PC-3 (cell line): ENCODE data around the gene TARM1. TPM values are rescaled to one million over a fixed set of nuclear protein-coding genes. Genes with fewer than 3 reads are reported as not detected.

ENCODE experiments used
- ATAC-seq: fragments of 200-7000 bp; cut with Tn5 transposase; 2 replicates; pipeline ENCODE4 v1.9.1; 2020; ENCODE audit warnings: mild to moderate bottlenecking, moderate library complexity
- Bru-seq: library from RNA; stranded (reverse); fragments of 400-500 nt; gene quantifications from one replicate; lab custom pipeline; 2021; lab: Mats Ljungman, UMichigan
- BruChase-seq, 2 experiments: library from RNA; stranded (reverse); fragments of 400-500 nt; gene quantifications; one replicate each; lab custom pipeline; 2021; lab: Mats Ljungman, UMichigan
- BruUV-seq: library from RNA; stranded (reverse); fragments of 400-500 nt; replicated peaks from 2 replicates; lab custom pipeline; 2021; lab: Mats Ljungman, UMichigan
- CTCF ChIA-PET: fragments of 300-600 bp; sonication (Branson Sonifier 250); formaldehyde crosslinking; loops from one replicate; lab custom pipeline; 2022; ENCODE audit warnings: antibody characterized with exemption; lab: Charles Lee
- POLR2A ChIA-PET: fragments of 300-600 bp; sonication (Branson Sonifier 250); formaldehyde crosslinking; loops from one replicate; lab custom pipeline; 2022; ENCODE audit warnings: antibody characterized with exemption; ENCODE audit not compliant: unreplicated experiment; lab: Charles Lee
- DNase-seq: peaks from one replicate; pipeline ENCODE4 v3.0.0-alpha.2; 2015
- H2AFZ ChIP-seq: fragments of 300-600 bp; sonication (generic); 2 replicates; pipeline ENCODE4 v1.6.0; 2016; ENCODE audit warnings: antibody characterized with exemption, low read length
- H3F3A ChIP-seq: fragments of 300-600 bp; sonication (generic); one replicate; pipeline ENCODE4 v1.6.0; 2017; ENCODE audit warnings: antibody characterized with exemption, low read length, control low read depth, mild to moderate bottlenecking; ENCODE audit not compliant: unreplicated experiment
- H3K27ac ChIP-seq: fragments of 300-600 bp; sonication (generic); 2 replicates; pipeline ENCODE4 v1.5.1; 2016; ENCODE audit warnings: mild to moderate bottlenecking, low read length
- H3K27me3 ChIP-seq: fragments of 300-600 bp; sonication (generic); 2 replicates; pipeline ENCODE4 v1.6.1; 2016; ENCODE audit warnings: low read length, mixed read lengths
- H3K36me3 ChIP-seq: fragments of 300-600 bp; sonication (generic); 2 replicates; pipeline ENCODE4 v1.6.1; 2016; ENCODE audit warnings: low read depth, mixed run types, low read length, mixed read lengths
- H3K4me1 ChIP-seq: fragments of 300-600 bp; sonication (generic); 2 replicates; pipeline ENCODE4 v1.5.1; 2016; ENCODE audit warnings: low read length; ENCODE audit not compliant: insufficient read depth
- H3K4me2 ChIP-seq: fragments of 300-600 bp; sonication (generic); 2 replicates; pipeline ENCODE4 v1.6.0; 2016; ENCODE audit warnings: low read length
- H3K4me3 ChIP-seq: fragments of 300-600 bp; sonication (generic); 2 replicates; pipeline ENCODE4 v1.5.1; 2016; ENCODE audit warnings: mild to moderate bottlenecking, low read length, mixed read lengths
- H3K79me2 ChIP-seq: fragments of 300-600 bp; sonication (generic); 2 replicates; pipeline ENCODE4 v1.6.1; 2017; ENCODE audit warnings: low read length, mixed read lengths
- H3K9ac ChIP-seq: fragments of 300-600 bp; sonication (generic); 2 replicates; pipeline ENCODE4 v1.6.0; 2016; ENCODE audit warnings: mild to moderate bottlenecking, low read length
- H3K9me2 ChIP-seq: fragments of 300-600 bp; sonication (generic); replicated peaks from 2 replicates; pipeline ENCODE4 v1.6.1; 2016; ENCODE audit warnings: mixed run types, low read length, mixed read lengths
- H3K9me3 ChIP-seq: fragments of 300-600 bp; sonication (generic); 2 replicates; pipeline ENCODE4 v1.6.1; 2016; ENCODE audit warnings: low read length, mixed read lengths
- H4K20me1 ChIP-seq: fragments of 300-600 bp; sonication (generic); 2 replicates; pipeline ENCODE4 v1.6.1; 2016; ENCODE audit warnings: low read length, mixed read lengths
- EZH2 ChIP-seq: fragments of 300-600 bp; sonication (generic); IDR thresholded peaks from one replicate; pipeline ENCODE4 v1.6.1; 2017; ENCODE audit warnings: antibody characterized with exemption, mild to moderate bottlenecking, low read length; ENCODE audit not compliant: unreplicated experiment
- EZH2phosphoT487 ChIP-seq: fragments of 300-600 bp; sonication (generic); IDR thresholded peaks from 2 replicates; pipeline ENCODE4 v1.6.1; 2018; ENCODE audit warnings: mild to moderate bottlenecking, antibody characterized with exemption, low read length, borderline replicate concordance
- intact Hi-C: fragments of 100-400 bp; cut with micrococcal nuclease; formaldehyde crosslinking; loops from 2 replicates; pipeline ENCODE4 v1.9.0; 2023
- long read RNA-seq: library from polyadenylated mRNA; unstranded; transcript quantifications from one replicate; pipeline ENCODE4 v2.0.0, GENCODE V29; 2021; ENCODE audit not compliant: unreplicated experiment
- total RNA-seq: library from RNA; depleted of rRNA; stranded (reverse); fragments of >200 nt; gene quantifications from 2 replicates; pipeline ENCODE4 v1.2.3, GENCODE V29; 2014; rRNA removed
- TF ChIP-seq, protein P1 (sequence below): fragments of 300-600 bp; sonication (generic); conservative IDR thresholded peaks from 2 replicates; pipeline ENCODE4 v1.5.1; 2017; ENCODE audit warnings: antibody characterized with exemption, low read depth, mild to moderate bottlenecking, low read length

TARM1 gene
- not detected in 2 replicates for total RNA-seq
- Bru-seq, nascent RNA = not detected
- BruChase-seq, experiment 1, labeled RNA remaining after a 6-hour chase = percentile 16 among the genes with signal in this experiment
- BruChase-seq, experiment 2, labeled RNA remaining after a 2-hour chase = percentile 11 among the genes with signal in this experiment
- long read RNA-seq = 0 reads

DNA sequence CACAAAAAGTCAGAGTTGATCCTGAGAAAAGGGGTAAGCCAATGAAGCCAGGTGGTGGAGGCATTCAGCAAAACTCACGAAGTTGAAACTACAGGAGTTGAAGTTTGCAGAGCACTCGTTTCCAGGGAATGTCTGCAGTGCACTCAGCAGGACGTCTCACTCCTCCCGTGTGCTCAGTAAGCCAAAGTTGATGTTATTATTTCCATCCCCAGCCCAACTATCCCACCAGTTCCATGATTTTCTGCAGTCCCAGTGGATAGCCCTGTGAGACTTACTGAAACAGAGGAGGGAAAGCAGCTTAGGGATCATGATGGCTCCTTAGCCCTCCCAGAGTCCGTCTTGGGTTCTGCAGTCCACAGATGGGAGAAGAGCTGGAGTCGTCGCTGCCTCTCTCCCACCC, at the start of gene TARM1:
TARM1 (minus strand) TSS at position 334 of the 400 bp plus-strand sequence; CDS start at position 309, 25 bp downstream.
- Histone ChIP-seq H4K20me1 (no peaks in the 10 kb centered on the region), H3K4me2 (no peak within 1 kb of the TSS), H3K27ac (no peak within 1 kb of the TSS), H3K9me3 (peaks cover 6% of the 10 kb centered on the region; the same call in 1 of the 2 replicates), H3K9ac (no peak within 1 kb of the TSS), H3K79me2 (no peaks in the 10 kb centered on the region), H3K27me3 (no peaks in the 10 kb centered on the region), H3K9me2 (no peaks in the 10 kb centered on the region), H3F3A (no peaks in the 10 kb centered on the region), H3K4me1 (no peaks in the 10 kb centered on the region), H3K36me3 (no peaks in the 10 kb centered on the region), H3K4me3 (no peak within 1 kb of the TSS), H2AFZ (no peak within 1 kb of the TSS)
- no TSS peak for BruUV-seq
- DNase-seq (no peak), ATAC-seq (no peak)
- ChIA-PET CTCF (no interaction called here), POLR2A (no interaction called here)
- TF ChIP-seq, protein P1, sequence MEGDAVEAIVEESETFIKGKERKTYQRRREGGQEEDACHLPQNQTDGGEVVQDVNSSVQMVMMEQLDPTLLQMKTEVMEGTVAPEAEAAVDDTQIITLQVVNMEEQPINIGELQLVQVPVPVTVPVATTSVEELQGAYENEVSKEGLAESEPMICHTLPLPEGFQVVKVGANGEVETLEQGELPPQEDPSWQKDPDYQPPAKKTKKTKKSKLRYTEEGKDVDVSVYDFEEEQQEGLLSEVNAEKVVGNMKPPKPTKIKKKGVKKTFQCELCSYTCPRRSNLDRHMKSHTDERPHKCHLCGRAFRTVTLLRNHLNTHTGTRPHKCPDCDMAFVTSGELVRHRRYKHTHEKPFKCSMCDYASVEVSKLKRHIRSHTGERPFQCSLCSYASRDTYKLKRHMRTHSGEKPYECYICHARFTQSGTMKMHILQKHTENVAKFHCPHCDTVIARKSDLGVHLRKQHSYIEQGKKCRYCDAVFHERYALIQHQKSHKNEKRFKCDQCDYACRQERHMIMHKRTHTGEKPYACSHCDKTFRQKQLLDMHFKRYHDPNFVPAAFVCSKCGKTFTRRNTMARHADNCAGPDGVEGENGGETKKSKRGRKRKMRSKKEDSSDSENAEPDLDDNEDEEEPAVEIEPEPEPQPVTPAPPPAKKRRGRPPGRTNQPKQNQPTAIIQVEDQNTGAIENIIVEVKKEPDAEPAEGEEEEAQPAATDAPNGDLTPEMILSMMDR = no peak
- TF ChIP-seq EZH2 = no peak
- TF ChIP-seq EZH2phosphoT487 = no peak
- intact Hi-C loops = no loop called here

DNA sequence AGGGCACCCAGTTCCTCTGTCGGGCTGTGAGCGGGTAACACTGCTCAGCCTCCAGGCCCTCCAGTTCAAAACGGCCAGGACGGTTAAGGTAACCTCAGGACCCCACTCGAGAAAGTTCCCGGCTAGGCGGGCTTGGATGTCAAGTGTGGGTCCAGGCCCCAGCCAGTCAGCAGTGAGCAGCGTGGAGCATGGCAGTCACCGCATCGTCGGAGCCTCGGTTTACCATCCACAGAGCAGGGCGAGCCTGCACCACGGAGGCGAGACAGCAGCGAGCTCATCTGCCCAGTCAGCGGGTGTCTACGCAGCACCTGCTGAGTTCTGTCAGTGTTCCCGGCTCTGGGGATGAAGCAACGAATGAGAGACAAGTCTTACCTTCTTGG, 48.4 kb upstream of the TARM1 start:
- POLR2A ChIA-PET = no interaction called here
- no TSS peak for BruUV-seq
- H3K79me2 ChIP-seq = no peaks in the 10 kb centered on the region

More for the DNA sequence above, 48.4 kb upstream of the TARM1 start:
- Histone ChIP-seq H3K4me3 (no peak overlapping the region), H3K9me3 (no peaks in the 10 kb centered on the region), H4K20me1 (no peaks in the 10 kb centered on the region), H3F3A (no peaks in the 10 kb centered on the region), H3K4me2 (no peak overlapping the region), H3K4me1 (no peaks in the 10 kb centered on the region), H3K9me2 (no peaks in the 10 kb centered on the region), H2AFZ (no peak overlapping the region), H3K36me3 (peaks cover 48% of the 10 kb centered on the region), H3K27ac (no peak overlapping the region), H3K27me3 (no peaks in the 10 kb centered on the region), H3K9ac (no peak overlapping the region)
- intact Hi-C loops = no loop called here
- no peak for ATAC-seq
- CTCF ChIA-PET = no interaction called here
- no peak for DNase-seq
- TF ChIP-seq EZH2 (no peak), EZH2phosphoT487 (no peak)
- TF ChIP-seq, protein P1 = no peak
